Measurements from ENCODE around the gene TBC1D26. TPM values are rescaled to one million over a fixed set of nuclear protein-coding genes. Genes with fewer than 3 reads are reported as not detected.
A peak's percentile ranks its signal among the peaks of the same experiment; 100 is the strongest.
"Not testable (repeated sequence)": the region's sequence is repeated elsewhere in the genome, so short reads cannot be mapped to it uniquely, and the experiment has no call there.

The TBC1D26 gene
- total RNA-seq, 1 experiment from 2014 or later, result 0.61 TPM

DNA sequence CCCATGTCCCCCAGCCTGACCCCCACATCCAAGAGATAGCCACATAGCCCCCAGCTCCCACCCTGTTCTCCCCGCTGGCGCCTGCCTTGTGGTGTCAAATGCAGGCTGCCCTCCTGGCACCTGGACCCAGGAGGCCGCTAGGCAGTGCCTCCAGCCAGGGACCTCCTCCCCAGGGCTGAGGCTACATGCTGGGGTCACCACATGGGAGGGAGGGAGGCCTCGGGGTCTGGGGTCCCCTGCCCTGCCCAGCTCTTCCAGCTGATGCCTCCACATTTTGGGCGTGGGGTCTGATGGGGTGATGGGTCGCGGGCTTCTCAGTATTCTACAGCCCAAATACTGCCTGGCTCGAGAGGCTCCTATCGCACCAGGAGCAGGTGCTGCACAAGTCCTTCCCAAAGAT is 9.5 kb downstream of the TBC1D26 start:
- in situ Hi-C loops (cut with HindIII; ENCODE audit: low sequenced_read_pairs), result no loop called here
- no peak for DNase-seq (ENCODE audit: low spot score)

DNA sequence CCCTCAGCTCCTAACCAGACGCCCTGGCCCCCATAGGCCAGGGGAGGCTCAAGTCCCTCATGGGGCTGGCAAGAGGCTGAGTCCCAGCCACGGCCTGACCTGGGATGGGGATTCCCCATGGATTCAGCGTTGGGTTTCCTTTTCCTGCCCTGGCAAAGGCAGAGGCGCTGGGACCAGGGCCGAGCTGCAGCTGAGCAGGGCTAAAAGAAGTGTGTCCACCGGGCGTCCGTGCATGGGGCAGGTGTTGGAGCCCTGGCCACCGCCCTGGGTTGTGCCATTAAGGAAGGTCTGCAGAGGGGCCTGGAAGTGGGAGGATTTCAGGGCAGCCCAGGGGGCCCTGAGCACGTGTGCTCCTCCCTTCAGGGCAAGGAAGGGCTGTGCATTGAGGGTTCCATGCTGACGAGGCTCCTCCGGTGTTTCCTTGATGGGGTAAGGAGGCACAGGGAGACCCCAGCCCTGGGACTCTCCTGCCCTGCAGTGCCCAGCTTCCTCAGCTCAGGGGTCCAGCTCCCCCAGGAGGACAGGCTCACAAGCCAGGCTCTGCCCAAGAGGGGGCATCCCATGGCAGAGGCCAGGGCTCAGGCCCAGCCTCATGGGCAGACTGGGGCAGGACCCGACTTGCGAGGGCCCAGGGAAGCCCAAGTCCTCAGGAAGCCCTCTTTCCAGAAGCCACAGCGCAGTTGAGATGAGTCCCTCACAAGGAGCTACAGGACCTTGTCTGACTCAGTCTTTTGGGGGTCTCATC is 10.1 kb downstream of the TBC1D26 start:
- no peak for DNase-seq (ENCODE audit: low spot score)
- in situ Hi-C loops (cut with HindIII; ENCODE audit: low sequenced_read_pairs), result no loop called here

DNA sequence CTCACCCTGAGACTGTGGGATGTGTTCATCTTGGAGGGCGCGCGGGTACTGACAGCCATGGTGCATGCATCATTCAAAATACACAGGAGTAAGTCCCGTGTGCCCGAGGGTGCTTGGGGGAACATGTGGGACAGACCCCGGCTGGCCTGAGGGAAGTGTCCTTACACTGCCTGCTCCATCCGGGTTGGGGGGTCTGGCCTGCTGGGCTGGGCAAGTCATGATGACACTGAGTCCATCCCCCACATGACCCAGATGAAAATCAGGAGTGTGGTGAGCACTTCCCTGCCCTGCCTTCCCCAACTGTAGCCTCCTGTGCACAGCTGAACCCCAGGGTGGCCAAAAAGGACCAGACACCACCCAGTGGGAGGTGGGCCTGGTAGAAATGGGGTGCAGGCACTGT is 10.8 kb downstream of the TBC1D26 start:
- no peak for DNase-seq (ENCODE audit: low spot score)
- in situ Hi-C loops (cut with HindIII; ENCODE audit: low sequenced_read_pairs), result no loop called here

DNA sequence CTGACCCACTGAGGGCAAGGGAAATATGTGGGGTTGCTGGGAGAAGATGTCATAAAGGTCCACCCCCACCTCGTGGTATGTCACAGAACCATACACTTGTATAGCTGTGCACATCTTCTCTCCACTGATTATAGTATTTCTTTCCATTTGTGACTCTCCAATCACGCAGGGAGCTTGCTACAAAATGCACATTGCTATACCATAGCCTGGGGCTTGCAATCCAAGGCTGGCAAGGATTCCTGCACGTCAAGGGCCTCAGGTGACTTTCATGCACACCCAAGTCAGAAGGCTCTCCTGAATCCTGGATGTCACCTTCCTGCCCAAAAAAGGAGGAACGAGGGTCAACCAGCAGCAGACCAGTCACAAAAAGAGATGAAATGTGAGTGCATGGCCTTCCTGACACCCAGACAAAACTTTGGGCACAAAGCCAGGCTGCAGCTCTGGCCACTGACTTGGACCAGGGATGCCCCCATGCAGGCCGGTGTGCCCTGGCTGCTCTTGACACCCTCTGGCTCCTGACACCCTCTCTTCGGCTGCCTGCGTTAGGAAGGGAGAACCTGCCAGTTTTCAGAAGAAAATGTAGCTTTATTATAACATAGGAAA is 12.1 kb downstream of the TBC1D26 start:
- in situ Hi-C loops (cut with HindIII; ENCODE audit: low sequenced_read_pairs), result no loop called here
- no peak for DNase-seq (ENCODE audit: low spot score)

DNA sequence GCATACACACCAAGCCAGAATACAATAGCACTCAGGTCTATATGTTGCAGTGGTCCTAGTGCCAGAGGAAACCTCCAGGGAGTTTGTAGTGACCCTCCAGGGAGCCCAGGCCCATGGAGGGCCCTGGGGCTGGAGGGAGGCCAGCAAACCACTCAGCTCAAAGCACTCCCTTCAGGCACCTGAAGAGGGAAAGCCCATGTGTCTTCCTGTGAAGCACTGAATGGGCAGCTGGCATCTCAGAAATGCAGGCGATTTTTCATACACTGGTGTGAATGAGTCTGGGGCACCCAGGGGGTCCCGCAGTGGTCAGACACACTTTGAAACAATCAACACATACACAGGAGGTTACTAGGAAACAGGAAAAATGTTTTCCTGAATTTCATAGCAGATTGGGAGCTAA is 12.8 kb downstream of the TBC1D26 start:
- in situ Hi-C loops (cut with HindIII; ENCODE audit: low sequenced_read_pairs), result no loop called here
- DNase-seq (ENCODE audit: low spot score), result no peak

DNA sequence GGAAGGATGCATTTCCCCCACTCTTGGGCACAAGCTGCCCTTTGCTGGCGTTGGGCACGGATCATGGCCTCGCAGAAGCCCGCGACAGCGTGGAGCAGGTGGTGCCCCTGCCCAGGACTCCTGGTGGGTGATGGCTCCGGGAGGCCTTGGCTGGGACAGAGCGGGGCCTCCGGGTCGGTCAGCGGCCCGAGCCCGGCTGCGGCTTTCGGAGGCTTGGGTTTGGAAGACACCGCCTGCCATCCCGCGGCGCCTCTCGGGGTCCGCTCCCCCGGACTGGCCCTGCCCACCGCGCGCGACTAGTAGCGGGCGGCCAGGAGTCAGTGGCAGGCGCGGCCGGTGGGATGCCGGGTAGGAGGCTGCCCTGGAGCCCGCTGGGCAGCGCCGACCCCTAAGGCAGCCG is 17.3 kb downstream of the TBC1D26 start:
- DNase-seq (ENCODE audit: low spot score); in situ Hi-C loops (cut with HindIII; ENCODE audit: low sequenced_read_pairs): not testable (repeated sequence)

DNA sequence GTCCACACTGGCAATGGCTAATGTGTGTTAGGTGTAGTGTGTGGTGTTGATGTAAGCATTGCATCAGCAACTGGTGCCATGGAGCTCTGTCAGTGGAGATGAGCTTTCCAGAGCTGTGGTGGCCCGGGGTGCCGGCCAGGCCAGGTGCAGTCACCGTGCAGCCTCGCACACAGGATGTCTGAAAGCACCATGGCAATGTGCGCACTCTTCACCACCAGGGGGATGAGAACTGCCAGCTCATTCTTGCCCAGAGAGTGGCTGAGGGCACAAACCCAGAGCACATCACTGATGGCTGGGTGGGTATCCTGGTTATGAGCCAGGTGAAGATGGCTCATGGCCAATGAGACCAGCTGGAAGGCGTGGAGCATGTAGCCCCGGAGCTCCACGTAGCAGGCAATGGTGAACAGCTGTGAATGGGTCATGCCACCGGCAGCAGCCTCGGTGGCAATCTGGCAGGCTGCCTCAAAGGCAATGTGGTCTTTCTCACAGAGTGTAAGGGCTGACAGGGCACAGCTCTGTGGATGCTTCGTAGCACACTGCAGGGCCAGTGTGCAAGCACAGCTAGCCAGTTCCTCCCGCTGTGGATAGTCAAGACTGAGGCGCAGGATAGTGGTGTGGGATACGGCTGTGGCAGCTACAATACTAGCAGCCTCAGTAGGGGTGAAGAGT is 36.9 kb downstream of the TBC1D26 start:
- in situ Hi-C loops (cut with HindIII; ENCODE audit: low sequenced_read_pairs), result not testable (repeated sequence)
- DNase-seq (ENCODE audit: low spot score), result peak; percentile 6

DNA sequence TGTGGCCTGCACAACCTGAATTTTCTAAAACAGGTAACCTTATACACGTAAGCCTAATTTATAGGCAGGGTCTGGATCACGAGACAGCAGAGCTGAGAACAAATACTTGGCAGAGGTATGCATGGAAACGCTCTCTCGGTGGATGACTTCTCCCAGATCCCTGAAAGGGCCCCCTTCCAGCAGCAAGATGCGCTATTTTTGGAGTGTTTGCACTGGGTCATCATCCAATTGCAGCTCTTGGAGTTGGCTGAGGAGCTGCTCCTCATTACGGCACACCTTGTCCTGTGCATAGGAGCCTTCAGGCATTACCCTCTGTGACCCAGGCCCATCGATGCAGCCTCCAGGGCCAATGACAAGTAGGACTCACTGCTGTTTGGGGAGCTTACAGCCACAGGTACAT is 38.6 kb downstream of the TBC1D26 start:
- in situ Hi-C loops (cut with HindIII; ENCODE audit: low sequenced_read_pairs); DNase-seq (ENCODE audit: low spot score): not testable (repeated sequence)

DNA sequence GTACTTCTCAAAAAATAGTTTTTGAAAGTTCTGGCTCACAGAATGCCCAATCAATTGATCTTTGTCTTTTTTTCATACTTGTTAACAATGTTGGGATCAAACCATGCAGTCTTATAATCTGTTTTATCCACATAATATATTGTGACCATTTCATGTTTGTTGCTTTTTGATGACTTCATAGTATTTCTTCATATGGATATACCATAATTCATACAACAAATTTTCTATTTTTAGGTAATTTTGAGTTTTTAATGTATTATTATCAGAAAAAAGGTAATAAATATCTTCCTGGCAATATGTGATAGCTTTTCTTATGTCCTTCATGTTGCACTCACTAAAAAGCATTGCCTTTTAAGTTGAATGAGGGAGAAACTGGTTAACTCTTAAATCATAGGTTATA is 44.8 kb downstream of the TBC1D26 start:
- in situ Hi-C loops (cut with HindIII; ENCODE audit: low sequenced_read_pairs), result no loop called here
- DNase-seq (ENCODE audit: low spot score), result no peak

DNA sequence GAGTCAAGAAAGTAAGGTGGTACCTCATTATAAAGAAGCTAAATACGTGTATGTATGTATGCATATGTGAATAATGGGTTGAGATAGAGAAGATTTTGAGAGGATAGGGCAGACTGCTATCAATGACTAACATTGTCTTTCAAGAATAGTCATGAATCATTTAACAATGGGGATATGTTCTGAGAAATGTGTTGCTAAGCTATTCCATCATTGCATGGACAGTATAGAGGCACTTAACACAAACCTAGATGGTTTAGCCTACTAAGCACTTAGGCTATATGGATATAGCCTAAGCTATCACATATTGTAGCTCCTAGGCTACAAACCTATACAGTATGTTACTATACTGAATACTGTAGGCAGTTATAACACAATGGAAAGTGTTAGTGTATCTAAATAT is 45.2 kb downstream of the TBC1D26 start:
- no peak for DNase-seq (ENCODE audit: low spot score)
- in situ Hi-C loops (cut with HindIII; ENCODE audit: low sequenced_read_pairs), result no loop called here

DNA sequence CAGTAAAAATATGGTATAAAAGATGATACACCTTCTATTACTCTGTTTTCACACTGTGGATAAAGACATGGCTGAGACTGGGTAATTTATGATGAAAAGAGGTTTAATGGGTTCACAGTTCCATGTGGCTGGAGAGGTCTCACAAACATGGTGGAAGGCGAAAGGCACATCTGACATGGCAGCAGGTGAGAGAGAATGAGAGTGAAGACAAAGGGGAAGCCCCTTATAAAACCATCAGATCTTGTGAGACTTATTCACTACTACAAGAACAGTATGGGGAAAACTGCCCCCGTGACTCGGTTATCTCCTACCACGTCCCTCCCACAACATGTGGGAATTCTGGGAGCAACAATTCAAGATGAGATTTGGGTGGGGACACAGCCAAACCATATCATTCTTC is 45.6 kb downstream of the TBC1D26 start:
- DNase-seq (ENCODE audit: low spot score), result no peak
- in situ Hi-C loops (cut with HindIII; ENCODE audit: low sequenced_read_pairs), result no loop called here

DNA sequence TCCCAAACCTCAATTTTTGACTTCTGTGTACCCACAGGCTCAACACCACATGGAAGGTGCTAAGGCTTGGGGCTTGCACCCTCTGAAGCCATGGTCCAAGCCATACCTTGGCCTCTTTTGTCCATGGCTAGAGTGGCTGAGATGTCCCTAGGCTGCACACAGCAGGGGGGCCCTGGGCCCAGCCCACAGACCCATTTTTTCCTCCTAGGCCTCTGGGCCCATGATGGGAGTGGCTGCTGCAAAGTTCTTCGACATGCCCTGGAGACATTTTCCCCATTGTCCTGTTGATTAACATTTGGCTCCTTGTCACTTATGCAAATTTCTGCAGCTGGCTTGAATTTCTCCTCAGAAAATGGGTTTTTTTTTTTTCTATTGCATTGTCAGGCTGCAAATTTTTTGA is 47.0 kb downstream of the TBC1D26 start:
- in situ Hi-C loops (cut with HindIII; ENCODE audit: low sequenced_read_pairs), result no loop called here
- no peak for DNase-seq (ENCODE audit: low spot score)

DNA sequence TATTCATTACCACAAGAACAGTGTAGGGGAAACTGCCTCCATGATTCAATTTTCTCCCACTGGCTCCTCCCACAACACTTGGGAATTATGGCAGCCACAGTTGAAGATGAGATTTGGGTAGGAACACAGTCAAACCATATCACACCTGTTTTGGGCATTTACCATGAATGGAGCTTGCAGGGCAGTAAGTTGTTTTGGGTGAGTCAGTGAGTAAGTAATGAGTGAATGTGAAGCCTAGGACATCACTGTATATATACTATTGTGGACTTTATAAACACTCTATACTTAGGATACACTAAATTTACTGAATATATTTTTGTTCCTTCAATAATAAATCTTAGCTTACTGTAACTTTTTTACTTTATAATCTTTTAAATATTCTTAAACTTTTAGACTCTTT is 48.1 kb downstream of the TBC1D26 start:
- DNase-seq (ENCODE audit: low spot score), result no peak
- in situ Hi-C loops (cut with HindIII; ENCODE audit: low sequenced_read_pairs), result no loop called here

DNA sequence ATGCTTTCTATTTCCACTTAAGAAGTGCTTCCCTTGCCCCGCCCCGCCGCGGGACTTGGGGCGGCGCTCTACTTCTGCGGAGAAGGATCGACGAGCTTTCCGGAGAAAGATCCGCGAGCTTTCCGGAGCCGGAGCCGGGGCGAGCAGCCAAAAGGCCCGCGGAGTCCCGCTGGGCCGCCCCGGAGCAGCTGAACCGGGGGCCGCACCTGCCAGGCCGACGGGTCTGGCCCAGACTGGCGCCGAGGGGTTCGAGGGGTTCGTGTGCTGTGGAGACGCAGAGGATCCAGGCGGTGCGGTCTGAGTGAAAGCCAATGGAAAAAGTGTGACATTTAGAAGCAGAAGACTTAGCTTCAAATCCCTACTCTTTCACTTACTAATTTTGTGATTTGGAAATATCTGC is 50.8 kb downstream of the TBC1D26 start:
- peak; percentile 37 for DNase-seq (ENCODE audit: low spot score)
- in situ Hi-C loops (cut with HindIII; ENCODE audit: low sequenced_read_pairs), result no loop called here

DNA sequence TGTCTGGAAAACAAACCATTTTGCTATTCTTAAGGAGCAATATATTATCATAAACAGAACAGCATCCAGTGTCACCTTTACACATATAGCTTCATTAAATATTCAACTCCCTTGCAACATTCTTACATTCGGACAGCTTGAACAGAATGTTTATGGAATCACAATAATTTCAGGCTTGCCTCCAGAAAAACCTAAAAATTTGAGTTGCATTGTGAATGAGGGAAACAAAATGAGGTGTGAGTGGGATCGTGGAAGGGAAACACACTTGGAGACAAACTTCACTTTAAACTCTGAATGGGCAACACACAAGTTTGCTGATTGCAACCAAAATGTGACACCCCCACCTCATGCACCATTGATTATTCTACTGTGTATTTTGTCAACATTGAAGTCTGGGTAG is 51.4 kb downstream of the TBC1D26 start:
- in situ Hi-C loops (cut with HindIII; ENCODE audit: low sequenced_read_pairs), result no loop called here

DNA sequence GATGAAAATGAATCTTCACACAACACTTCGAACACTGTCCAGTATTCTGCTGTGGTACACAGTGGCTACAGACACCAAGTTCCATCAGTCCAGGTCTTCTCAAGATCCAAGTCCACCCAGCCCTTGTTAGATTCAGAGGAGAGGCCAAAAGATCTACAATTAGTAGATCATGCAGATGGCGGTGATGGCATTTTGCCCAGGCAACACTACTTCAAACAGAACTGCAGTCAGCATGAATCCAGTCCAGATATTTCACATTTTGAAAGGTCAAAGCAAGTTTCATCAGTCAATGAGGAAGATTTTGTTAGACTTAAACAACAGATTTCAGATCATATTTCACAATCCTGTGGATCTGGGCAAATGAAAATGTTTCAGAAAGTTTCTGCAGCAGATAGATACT is 52.3 kb downstream of the TBC1D26 start:
- in situ Hi-C loops (cut with HindIII; ENCODE audit: low sequenced_read_pairs), result not testable (repeated sequence)
- DNase-seq (ENCODE audit: low spot score), result peak; percentile 72

More for the DNA sequence above, 51.4 kb downstream of the TBC1D26 start:
- no peak for DNase-seq (ENCODE audit: low spot score)

DNA sequence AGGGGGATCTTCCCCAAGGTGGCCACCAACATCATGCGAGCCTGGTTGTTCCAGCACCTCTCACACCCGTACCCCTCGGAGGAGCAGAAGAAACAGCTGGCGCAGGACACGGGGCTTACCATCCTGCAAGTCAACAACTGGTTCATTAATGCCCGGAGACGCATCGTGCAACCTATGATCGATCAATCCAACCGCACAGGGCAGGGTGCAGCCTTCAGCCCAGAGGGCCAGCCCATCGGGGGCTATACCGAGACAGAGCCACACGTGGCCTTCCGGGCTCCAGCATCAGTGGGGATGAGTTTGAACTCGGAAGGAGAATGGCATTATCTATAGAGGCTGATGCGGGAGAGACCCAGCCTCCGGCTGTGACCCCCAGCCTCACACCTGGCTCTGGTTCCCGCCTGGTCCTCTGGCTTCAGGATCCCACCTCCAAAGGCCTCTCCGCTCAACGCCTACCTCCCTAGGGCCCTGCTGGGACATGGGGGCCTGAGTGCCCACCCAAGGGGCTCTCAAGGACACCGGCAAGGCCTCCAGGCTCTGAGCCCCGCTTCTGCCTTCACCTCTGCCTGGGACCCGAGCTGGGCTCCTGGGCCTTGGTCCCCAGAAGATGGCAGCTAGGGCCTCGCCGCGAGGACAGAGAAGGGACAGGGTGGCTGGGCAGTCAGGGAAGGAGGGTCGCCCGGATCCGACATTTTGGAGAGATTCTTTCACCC is 55.4 kb downstream of the TBC1D26 start:
- DNase-seq (ENCODE audit: low spot score); in situ Hi-C loops (cut with HindIII; ENCODE audit: low sequenced_read_pairs): not testable (repeated sequence)

DNA sequence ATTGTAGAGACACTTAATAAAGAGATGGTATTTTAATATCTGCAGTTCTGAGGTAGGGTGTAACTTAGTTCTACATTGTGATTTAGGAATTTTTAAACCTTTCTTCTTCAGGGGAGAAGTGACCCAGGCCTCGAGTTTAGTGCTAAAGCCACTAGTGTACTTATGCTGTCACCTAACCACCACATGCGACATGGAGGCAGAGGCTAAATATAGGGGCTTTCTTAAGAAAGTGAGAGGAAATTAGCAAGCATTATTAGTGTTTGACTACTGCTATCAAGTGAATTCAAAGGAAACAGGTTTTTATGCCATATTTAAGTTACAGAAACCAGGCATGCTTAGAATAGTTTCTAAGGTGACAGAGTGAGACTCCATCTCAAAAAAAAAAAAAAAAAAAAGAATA is 56.3 kb downstream of the TBC1D26 start:
- DNase-seq (ENCODE audit: low spot score); in situ Hi-C loops (cut with HindIII; ENCODE audit: low sequenced_read_pairs): not testable (repeated sequence)
